Measurements from ENCODE around the gene KTN1.

Gene KTN1

DNA sequence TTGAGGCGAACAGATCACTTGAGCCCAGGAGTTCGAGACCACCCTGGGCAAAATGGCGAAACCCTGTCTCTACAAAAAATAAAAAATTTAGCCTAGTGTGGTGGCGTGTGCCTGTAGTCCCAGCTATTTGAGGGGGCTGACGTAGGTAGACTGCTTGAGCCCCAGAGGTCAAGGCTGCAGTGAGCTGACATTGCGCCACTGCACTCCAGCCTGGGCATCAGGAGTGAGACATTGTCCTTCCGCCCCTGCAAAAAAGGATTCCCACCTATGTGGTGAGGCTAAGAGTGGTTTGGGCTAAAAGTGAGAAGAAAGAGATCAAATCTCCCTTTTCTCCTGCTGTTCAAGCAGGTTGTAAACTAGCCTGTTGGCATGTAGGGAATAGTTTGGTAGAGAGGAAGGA, 5.0 kb upstream of the KTN1 start:
- Histone ChIP-seq H4K20me1 (ENCODE audit: insufficient read depth, low read length) (no peaks in the 10 kb centered on the region), H3K79me2 (ENCODE audit: insufficient read depth, low read length) (no peaks in the 10 kb centered on the region), H3K36me3 (ENCODE audit: insufficient read depth, low read length) (no peaks in the 10 kb centered on the region), H3K9me2 (ENCODE audit: low read depth, low read length) (no peaks in the 10 kb centered on the region), H3K27me3 (ENCODE audit: insufficient read depth, low read length) (no peaks in the 10 kb centered on the region), H3K9me3 (ENCODE audit: low read length) (no peaks in the 10 kb centered on the region), H3K4me2 (ENCODE audit: low read length) (no peak overlapping the region), H3K4me1 (ENCODE audit: insufficient read depth, low read length, severe bottlenecking) (peaks cover 10% of the 10 kb centered on the region), H3F3A (ENCODE audit: insufficient read depth, low read length) (no peaks in the 10 kb centered on the region), H3K4me3 (ENCODE audit: low read depth, low read length, poor library complexity, severe bottlenecking) (no peak overlapping the region), H3K9ac (ENCODE audit: low read length) (no peak overlapping the region), H3K27ac (ENCODE audit: low read depth, low read length, poor library complexity, severe bottlenecking) (no peak overlapping the region), H2AFZ (ENCODE audit: low read length) (no peak overlapping the region)
- no peak for TF ChIP-seq EZH2 (IDR thresholded peaks at IDR 0.05; ENCODE audit: borderline replicate concordance, low read length)
- TF ChIP-seq, protein P1, sequence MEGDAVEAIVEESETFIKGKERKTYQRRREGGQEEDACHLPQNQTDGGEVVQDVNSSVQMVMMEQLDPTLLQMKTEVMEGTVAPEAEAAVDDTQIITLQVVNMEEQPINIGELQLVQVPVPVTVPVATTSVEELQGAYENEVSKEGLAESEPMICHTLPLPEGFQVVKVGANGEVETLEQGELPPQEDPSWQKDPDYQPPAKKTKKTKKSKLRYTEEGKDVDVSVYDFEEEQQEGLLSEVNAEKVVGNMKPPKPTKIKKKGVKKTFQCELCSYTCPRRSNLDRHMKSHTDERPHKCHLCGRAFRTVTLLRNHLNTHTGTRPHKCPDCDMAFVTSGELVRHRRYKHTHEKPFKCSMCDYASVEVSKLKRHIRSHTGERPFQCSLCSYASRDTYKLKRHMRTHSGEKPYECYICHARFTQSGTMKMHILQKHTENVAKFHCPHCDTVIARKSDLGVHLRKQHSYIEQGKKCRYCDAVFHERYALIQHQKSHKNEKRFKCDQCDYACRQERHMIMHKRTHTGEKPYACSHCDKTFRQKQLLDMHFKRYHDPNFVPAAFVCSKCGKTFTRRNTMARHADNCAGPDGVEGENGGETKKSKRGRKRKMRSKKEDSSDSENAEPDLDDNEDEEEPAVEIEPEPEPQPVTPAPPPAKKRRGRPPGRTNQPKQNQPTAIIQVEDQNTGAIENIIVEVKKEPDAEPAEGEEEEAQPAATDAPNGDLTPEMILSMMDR (IDR thresholded peaks at IDR 0.05; ENCODE audit: low read length), result no peak

DNA sequence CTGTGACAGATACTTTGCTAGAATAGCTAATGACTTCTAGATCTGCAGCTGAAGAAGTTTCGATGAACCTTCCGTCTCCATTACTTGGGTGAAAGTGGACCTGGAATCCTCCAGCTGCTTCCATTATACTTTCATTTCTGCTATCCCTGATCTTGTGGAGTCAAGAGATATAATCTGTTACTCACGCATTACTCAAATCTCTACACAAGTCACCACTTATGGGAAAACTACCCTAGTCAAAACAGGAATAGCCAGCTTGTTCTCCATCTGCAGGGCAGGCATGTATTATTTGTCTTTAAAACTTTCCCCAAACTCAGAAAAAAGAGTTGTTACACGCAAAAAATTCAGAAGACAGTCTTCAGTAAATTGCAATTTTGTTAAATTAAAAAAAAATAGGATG, 2.8 kb upstream of the KTN1 start:
- H3K27me3 ChIP-seq (ENCODE audit: insufficient read depth, low read length), result no peaks in the 10 kb centered on the region
- peaks cover 21% of the 10 kb centered on the region for H3K4me1 ChIP-seq (ENCODE audit: insufficient read depth, low read length, severe bottlenecking)
- H3K4me3 ChIP-seq (ENCODE audit: low read depth, low read length, poor library complexity, severe bottlenecking), result no peak overlapping the region
- no peaks in the 10 kb centered on the region for H3K9me2 ChIP-seq (ENCODE audit: low read depth, low read length)
- peaks cover 2% of the 10 kb centered on the region; the same call in 1 of the 2 replicates for H4K20me1 ChIP-seq (ENCODE audit: insufficient read depth, low read length)
- H3K4me2 ChIP-seq (ENCODE audit: low read length), result no peak overlapping the region
- no peaks in the 10 kb centered on the region for H3K36me3 ChIP-seq (ENCODE audit: insufficient read depth, low read length)
- no peaks in the 10 kb centered on the region for H3F3A ChIP-seq (ENCODE audit: insufficient read depth, low read length)
- peaks cover 9% of the 10 kb centered on the region for H3K79me2 ChIP-seq (ENCODE audit: insufficient read depth, low read length)
- no peak overlapping the region for H3K27ac ChIP-seq (ENCODE audit: low read depth, low read length, poor library complexity, severe bottlenecking)
- no peak overlapping the region for H3K9ac ChIP-seq (ENCODE audit: low read length)
- H3K9me3 ChIP-seq (ENCODE audit: low read length), result no peaks in the 10 kb centered on the region
- no peak overlapping the region for H2AFZ ChIP-seq (ENCODE audit: low read length)
- TF ChIP-seq EZH2 (IDR thresholded peaks at IDR 0.05; ENCODE audit: borderline replicate concordance, low read length), result no peak
- TF ChIP-seq, protein P1 (IDR thresholded peaks at IDR 0.05; ENCODE audit: low read length), result no peak

DNA sequence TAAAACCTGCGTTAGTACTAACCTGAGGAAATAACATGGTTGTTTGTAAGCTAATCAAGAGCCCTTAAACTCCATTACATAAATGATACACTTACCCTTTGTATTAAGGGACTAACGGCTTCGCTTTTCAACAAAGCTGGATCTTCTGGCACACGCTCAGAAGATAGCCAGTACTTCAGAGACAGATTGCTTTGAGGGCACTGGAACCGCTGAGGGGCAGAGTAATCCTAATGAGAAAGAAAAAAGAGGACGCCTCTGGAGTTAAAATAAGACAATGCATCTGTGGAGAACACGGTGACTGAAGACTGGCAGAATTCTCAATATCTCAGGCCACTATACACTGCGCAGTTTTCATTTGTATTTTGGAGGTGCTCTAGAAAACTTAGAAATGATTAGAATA, 1.5 kb upstream of the KTN1 start:
- no peaks in the 10 kb centered on the region for H3K9me3 ChIP-seq (ENCODE audit: low read length)
- H3K4me3 ChIP-seq (ENCODE audit: low read depth, low read length, poor library complexity, severe bottlenecking), result peak overlapping the region; percentile 94
- no peaks in the 10 kb centered on the region for H3K9me2 ChIP-seq (ENCODE audit: low read depth, low read length)
- no peaks in the 10 kb centered on the region for H3K27me3 ChIP-seq (ENCODE audit: insufficient read depth, low read length)
- TF ChIP-seq, protein P1 (IDR thresholded peaks at IDR 0.05; ENCODE audit: low read length), result no peak
- TF ChIP-seq EZH2 (IDR thresholded peaks at IDR 0.05; ENCODE audit: borderline replicate concordance, low read length), result no peak
- peaks cover 33% of the 10 kb centered on the region for H3K4me1 ChIP-seq (ENCODE audit: insufficient read depth, low read length, severe bottlenecking)
- H3K27ac ChIP-seq (ENCODE audit: low read depth, low read length, poor library complexity, severe bottlenecking), result no peak overlapping the region
- H3K9ac ChIP-seq (ENCODE audit: low read length), result peak overlapping the region; percentile 90
- H3K36me3 ChIP-seq (ENCODE audit: insufficient read depth, low read length), result no peaks in the 10 kb centered on the region
- 0 out of 2 replicates have a peak overlapping the region, but pooled peaks have one; percentile 79 for H3K4me2 ChIP-seq (ENCODE audit: low read length)
- peaks cover 22% of the 10 kb centered on the region for H3K79me2 ChIP-seq (ENCODE audit: insufficient read depth, low read length)
- no peaks in the 10 kb centered on the region for H3F3A ChIP-seq (ENCODE audit: insufficient read depth, low read length)
- H2AFZ ChIP-seq (ENCODE audit: low read length), result no peak overlapping the region
- peaks cover 2% of the 10 kb centered on the region; the same call in 1 of the 2 replicates for H4K20me1 ChIP-seq (ENCODE audit: insufficient read depth, low read length)

All from OCI-LY1 (cell line).